Stimulated activated CD8-positive, alpha-beta memory T cell treated with anti-CD3 and anti-CD28 coated beads, Interleukin-2, amount 100 ng/mL, for 1 hour (primary cell): ENCODE data around the gene FOSB.

Experiments
- DNase-seq, 2 donors: peaks; one replicate each; pipeline ENCODE4 v3.0.0-alpha.2; 2020; ENCODE audit warnings: low read depth in 2 of 2

FOSB gene

GRCh38 chr19:45442778-45443461 is 24.9 kb upstream of the FOSB start:
- DNase-seq, result no peak

- peak in 1 of 2 donors; percentile 34 for DNase-seq
These were observed 24.1 kb upstream of the FOSB start for GRCh38 chr19:45443462-45444317.

DNA sequence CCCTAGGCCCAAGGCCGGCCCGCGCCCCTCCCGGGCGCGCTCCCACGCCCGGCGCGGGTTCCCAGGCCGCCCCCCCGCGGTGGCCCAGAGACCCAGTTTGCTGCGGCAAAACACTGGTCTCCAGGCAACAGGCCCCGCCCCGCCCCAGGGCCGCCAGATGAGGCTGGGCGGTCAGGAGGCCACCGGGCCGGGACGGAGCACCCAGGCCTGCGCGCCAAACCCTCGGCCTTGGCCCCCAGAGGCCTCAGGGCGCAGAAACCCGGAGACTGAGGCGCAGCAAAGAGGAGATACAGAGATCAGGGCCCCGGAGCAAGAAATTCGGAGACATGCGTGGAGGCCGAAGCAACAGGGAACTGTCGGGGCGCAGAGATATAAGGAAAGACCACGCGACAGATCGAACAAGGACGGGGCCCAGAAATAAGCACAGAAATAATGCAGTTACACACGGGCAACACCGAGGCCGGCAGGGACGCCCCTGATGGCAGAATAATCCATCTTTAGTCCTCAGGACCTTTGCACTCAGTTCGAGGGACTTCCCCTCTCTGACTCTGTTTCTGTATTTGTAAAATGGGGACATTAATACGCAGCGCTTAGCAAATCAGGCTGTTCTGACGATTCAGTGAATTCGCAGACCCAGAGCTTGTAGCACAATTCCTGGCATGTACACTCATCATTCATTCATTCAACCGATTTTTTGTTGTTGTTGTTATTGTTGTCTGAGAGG is 23.3 kb upstream of the FOSB start:
- DNase-seq, result peak; percentile 66 to 68

- DNase-seq, result no peak
These were observed 22.7 kb upstream of the FOSB start for GRCh38 chr19:45445139-45445538.

DNA sequence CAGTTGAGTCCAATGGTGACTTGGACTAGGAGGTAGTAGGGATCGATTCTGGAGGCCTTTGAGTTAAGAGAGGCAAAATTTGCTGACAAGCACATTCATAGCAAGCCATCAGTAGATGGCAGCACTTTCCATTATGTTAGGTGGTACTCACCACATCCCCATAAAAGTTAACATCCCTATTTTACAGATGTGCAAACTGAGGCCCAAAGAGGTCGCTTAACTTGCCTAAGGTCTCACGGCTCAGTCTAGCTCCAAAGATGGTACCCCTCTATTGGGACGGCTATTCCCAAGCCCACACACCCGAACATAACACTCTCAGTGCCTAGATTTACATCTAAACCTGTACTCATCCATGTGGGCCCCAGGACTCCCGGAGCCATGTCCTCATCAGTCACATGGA is 21.5 kb upstream of the FOSB start:
- DNase-seq, result no peak

DNA sequence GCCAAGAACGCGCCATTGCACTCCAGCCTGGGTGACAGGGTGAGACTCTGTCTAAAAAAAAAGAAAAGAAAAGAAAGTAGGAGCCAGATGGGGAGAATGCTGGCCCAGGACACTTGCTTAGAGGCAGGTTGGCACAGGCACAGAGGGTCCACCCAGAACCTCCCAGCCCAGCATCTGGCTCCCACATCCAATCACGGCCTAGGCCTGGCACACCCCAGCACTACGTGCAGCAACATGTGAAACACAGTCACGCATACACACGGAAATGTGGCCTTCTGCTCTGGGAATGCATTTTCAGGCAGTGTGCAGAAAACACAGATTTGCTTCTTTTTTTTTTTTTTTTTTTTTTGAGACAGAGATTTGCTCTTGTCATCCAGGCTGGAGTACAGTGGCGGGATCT is 20.9 kb upstream of the FOSB start:
- no peak for DNase-seq

DNA sequence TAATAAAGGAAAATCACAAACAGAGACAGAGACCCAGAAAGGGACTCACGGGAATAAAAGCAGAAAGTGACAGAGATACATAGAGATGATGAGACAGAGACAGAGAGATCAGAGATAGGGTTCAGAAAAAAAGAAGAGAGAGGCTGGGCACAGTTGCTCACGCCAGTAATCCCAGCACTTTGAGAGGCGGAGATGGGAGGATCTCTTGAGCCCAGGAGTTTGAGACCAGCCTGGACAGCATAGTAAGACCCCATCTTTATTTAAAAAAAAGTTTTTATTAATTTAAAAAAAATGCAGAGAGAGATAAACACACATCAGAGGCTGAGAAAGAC is 19.4 kb upstream of the FOSB start:
- no peak for DNase-seq

GRCh38 chr19:45448887-45449299 is 18.9 kb upstream of the FOSB start:
- no peak for DNase-seq

DNA sequence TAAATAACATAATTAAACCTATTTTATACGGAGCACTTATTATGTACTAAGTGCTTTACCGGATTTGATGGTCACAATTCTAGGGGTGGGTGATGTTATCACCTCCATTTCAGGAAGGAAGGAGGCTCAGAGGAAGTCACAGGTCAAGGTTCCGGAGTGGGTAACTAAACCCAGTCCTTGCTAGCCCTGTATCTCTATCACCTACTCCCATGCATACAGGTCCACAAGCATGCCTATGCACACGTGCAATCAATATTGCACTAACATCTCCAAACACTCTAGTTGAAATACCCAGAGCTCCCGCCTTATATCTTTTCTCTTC is 17.8 kb upstream of the FOSB start:
- no peak for DNase-seq

DNA sequence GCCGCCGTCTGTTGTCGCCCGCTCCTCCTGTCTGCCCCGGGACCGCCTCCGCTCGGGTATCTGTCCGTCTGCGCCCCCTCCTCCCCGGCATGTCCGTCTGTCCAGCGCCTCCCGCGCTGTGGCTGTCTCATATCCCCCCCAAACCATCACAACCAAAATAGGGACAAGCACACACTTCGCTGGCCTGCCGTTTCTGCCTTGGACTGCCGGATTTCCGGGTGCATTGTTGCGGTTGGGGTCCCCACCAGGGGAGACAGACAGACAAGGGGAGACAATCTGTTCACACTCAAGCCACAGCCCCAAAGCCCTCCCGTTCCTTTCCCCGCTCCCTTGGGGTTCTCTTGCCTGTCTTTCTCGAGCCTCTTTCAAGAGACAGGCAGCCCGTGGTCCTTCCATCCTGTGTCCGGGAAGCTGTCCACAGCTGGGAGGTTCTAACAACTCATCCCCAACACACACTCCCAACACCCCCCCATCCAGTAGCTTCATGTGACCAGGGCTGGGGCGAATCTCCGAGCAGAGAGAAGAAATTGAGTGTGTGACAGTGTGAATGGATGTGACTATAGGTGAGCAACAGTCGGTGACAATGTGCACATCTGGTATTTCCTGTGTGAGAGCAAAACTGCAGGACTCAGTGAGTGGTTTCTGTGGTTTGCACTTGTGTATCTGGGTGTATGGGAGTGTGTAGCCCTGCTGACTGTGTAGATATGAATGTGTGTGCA is 16.5 kb upstream of the FOSB start:
- DNase-seq, result no peak

- no peak for DNase-seq
These were observed 15.9 kb upstream of the FOSB start for GRCh38 chr19:45451850-45452387.

DNA sequence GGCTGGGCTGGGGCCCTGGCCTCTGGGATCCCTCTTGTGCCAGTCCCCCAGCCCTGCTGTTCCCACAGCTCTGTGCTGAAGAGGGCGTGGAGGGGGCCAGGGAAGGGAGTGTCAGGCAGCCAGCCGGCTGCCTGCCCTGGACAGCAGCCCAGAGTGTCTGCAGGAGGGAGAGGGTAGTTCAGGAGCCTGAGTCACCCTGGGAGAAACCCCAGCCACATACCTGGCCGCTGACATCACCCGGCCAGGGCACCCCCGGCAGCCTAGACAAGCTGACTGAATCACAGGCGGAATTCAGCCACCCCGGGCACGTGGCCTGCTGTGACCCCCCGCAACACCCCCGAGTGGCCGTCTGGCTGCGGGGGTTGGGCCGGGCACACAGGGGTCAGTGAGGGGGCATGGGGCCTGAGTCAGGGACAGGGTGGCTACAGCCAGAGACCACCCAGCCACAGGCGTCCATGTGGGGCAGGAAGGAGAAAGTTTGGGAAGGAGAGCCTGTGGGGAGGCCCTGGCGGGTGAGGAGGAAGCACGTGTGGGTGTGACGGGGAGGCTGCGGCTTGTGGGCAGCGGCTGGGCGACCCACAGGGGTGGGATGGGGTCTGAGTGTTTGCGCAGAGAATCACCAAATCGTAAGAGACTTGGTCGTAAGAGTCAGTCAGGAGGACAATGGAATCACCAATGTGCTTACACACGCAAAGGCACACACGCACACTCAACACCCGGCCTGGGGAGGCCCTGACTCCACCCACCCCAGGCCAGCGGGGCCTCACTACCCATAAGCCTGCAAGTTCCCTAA is 11.9 kb upstream of the FOSB start:
- peak; percentile 53 to 57 for DNase-seq

DNA sequence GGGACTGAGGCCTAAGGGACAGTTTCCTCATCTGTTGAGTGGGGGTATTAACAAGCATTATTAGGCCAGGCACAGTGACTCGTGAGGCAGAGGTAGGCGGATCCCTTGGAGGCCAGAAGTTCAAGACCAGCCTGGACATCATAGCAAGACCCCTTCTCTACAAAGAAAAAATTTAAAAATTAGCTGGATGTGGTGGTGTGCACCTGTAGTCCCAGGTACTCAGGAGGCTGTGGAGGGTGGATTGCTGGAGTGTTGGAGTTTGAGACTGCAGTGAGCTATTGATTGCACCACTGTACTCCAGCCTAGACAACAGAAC is 11.3 kb upstream of the FOSB start:
- DNase-seq, result no peak

DNA sequence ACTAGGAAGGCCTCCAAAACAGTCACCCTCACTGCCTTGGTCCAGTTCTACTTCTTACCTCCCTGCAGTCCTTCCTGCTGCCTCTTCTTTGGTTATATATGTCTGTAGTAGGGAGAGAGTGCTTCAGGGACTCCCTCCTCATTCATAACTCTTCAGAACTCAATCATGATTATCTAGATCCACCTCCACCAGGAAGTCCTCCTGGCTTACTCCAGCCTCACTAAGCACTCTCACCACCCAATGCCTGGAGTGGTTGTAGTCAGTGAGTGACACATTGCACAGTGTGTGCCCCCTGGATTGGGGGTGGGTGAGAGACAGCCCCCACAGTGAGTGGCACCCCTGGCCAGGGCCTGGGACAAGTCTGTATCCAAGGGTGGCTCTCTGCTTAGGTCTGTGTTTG is 10.0 kb upstream of the FOSB start:
- no peak for DNase-seq

- no peak for DNase-seq
These were observed 6.9 kb upstream of the FOSB start for GRCh38 chr19:45460807-45461347.

DNA sequence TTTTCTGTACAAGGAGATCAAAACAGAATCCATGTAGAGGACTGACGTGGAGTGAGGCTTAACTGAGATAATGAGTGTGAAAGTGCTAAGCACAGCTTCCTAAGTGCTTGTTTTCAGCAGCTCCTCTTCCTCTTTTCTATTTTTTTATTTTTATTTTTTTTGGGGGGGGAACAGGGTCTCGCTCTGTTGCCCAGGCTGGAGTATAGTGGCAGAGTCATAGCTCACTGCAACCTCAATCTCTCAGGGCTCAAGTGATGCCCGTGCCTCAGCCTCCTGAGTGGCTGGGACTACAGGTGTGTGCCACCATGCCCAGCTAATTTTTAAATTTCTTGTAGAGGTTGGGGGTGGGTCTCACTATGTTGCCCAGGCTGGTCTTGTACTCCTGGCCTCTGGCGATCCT is 5.6 kb upstream of the FOSB start:
- DNase-seq, result no peak

DNA sequence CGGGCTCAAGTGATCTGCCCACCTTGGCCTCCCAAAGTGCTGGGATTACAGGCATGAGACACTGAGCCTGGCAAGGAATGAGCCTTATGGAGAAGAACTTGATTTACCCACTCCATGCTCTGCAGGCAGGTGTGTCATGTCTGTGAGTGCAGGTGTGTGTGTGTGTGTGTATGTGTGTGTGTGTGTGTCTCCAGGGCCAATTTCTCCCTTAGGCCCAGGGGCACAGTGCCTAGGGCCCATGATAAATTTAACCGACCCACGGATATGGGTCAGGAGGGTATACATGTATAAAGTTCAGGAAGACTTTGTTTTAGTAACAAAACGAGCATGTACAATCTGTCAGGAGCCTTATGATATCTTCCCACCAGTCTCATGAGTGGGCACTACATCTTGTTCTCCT is 4.6 kb upstream of the FOSB start:
- no peak for DNase-seq

DNA sequence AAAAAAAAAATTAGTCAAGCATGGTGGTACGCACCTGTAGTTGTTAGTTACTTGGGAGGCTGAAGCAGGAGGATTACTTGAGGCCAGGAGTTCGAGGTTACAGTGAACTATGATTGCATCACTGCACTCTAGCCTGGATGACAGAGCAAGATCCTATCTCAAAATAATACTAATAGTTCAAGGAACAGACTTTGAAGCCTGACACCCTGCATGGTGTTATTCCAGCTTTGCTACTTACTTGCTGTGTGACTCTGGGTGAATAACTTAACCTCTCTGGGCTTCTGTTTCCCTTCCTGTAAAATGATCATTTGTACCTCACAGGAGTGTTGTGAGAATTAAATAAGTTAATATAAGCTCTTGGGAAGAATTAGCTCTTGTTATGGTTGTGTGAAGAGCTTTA is 3.5 kb upstream of the FOSB start:
- no peak for DNase-seq

DNA sequence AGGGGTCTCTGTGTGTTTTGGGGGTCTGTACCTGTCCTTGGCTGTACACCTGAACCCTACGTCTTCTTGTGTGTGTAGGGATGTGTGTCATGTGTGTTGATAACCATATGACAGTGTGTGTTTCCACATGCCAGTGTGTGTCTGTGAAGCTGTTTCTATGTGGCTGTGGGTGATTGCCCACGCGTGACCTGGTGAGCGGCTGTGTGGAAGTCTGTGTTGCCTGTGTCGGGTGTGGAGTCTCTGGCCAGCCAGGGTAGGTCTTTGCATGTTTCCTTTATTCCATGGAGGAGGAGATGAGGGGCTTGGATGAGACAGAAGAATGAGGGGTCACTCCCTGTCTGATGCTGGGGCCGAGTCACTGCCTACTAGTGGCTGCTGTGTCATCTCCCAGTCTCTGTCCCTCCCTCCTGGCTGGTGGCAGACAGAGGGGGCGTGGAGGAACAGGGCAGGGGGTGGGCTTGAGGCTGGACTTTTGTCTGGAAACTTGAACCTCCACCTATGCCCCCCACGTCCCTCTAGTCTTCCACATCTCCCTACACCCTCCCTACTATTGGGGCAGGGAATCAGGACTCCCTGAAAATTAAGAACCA is 2.8 kb upstream of the FOSB start:
- no peak for DNase-seq

DNA sequence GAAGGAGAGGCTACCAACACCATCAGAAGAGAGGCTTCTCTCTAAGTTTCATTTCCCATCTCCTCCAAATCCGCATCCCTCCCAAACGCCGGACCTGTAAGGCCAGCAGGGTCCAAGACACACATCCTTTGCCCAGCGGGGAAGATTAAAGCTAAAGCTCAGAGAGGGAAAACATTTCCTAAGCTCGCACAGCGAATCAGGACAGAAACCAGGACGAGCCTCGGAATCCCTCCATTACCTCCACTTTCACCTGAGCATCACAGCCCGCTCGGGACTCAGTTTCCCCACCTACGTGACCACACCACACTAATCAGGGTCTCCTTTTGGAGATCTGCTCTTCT is 711 bp upstream of the FOSB start:
- DNase-seq, result no peak

DNA sequence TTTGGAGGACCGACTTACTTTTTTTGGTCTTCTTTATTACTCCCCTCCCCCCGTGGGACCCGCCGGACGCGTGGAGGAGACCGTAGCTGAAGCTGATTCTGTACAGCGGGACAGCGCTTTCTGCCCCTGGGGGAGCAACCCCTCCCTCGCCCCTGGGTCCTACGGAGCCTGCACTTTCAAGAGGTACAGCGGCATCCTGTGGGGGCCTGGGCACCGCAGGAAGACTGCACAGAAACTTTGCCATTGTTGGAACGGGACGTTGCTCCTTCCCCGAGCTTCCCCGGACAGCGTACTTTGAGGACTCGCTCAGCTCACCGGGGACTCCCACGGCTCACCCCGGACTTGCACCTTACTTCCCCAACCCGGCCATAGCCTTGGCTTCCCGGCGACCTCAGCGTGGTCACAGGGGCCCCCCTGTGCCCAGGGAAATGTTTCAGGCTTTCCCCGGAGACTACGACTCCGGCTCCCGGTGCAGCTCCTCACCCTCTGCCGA is 409 bp downstream of the FOSB start:
- DNase-seq, result peak in 1 of 2 donors; percentile 36
